ENCODE data around the gene PPP1R13B.
A peak's percentile ranks its signal among the peaks of the same experiment; 100 is the strongest.

PPP1R13B gene

DNA sequence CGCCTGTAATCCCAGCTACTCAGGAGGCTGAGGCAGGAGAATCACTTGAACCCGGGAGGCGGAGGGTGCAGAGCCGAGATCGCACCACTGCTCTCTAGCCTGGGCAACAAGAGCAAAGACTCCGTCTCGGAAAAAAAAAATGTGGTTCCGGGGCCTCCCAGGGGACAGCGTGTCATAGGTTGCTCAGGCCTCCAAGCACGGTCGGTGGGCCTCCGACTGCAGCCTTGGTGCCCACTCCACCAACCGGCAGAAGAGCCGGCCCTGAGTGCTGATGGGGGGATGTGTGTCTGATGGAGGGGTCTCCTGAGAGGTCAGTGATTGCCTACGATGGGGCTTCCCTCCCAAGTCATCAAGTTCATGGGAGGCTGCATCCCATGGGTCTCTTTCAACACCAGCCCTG lies 115.9 kb downstream of the PPP1R13B start:
- no peak for DNase-seq (ENCODE audit: low read depth, low spot score)

DNA sequence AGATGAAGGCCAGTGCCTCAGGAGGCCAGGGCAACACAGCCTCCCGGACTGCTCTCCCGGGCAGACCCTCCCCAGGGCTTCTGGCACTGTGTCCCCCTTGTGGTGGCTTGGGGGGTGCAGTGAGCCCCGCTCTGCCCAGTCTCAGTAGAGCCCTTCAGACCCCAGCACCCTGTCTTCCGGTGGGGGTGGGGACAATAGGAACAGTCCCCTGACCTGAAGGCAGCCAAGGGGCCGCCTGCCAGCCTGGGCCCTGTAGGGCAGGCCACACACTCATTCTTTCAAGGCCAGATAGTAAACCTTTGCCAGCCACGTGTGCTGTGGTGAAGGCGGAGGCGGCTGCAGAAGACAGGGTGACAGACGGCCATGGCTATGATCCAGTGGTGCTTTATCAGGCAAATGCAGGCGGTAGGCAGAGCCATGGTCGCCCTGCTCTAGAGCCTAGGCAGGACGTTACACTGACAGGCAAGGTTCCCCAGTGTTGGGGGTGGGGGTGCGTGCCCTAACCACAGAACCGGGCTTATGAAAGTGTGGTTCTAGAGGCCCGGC lies 116.8 kb downstream of the PPP1R13B start:
- DNase-seq (ENCODE audit: low read depth, low spot score): no peak

DNA sequence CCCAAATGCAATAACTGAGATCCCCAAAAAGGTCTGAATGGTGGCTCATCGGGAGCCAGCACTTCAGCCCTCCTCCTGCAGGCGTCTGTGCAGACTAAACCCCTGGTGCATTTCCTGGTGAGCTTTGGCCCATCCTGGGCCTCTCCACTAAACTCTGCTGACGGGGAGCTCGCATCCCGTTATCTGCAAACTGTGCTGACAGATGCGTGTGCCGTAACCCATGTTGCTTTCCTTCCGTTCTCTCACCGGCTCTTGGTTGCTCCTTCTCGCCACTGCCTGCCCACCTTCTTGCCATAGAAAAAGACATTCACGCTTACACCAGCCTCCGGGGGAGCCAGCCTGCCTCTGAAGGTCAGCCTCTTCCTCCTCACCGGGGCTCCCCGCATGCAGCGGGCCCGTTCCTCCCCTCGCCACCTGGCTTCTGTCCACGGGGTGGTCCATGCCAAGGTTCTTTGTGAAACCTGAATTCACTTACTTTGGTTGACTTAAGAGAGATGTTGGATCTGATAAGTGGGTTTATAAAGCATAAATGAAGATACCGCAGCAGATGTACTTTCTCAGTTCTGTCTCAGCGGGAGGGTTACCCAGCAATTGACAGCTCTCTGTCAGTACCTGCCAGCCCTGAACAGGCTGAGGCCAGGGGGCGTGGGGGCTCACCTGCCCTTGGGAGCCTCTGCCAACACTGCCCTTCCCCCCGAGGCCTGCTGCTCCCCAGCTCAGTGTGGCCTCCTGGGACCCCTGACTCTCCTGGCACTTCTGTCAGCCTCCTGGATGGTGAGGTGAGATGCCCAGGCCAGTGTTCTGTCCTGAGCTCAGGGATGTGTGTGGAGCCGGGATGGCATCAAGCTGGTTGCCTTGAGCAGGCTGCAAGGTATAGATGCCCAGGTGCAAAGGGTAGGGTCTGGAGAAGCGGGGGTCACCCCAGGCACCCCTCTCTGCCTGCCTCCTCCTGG lies 117.6 kb downstream of the PPP1R13B start:
- DNase-seq (ENCODE audit: low read depth, low spot score): no peak

DNA sequence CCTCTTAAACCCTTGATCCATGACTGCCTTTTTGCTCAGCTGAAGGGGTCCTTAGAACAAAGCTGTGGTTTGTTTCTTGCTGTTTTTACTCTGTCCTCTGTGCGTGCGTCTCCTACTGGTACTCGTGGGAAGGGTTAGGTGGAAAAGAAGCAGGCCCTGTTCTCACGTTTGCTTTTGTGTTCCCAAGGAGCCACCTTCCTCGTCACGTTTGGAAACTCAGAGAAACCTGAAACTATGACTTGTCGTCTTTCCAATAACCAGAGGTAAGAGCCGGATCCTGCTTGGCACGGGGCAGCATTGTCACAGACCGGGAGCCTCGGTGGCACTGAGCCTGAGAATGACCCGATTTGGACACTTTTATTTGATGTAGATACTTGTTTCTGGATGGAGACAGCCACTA lies 118.7 kb downstream of the PPP1R13B start:
- DNase-seq (ENCODE audit: low read depth, low spot score): no peak

DNA sequence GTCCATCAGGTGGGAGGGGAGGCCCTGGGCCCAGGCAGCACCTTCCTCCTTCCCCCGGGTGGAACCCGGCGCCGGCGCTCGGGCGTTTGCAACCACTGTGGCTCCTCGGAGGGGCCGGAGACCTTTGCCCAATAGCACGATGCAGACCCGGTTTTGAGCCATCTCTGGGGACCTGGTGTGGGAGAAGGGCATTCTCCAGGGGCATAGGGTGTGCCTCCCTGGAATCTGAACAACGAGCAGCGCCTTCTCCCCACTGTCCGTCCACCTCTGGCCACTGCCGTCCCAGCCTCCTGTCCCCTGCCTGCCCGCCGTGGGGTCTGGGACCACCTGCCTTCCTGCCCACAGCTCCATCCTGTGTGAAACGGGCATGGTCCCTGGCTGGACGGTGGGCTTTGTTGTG lies 119.2 kb downstream of the PPP1R13B start:
- no peak for DNase-seq (ENCODE audit: low read depth, low spot score)

DNA sequence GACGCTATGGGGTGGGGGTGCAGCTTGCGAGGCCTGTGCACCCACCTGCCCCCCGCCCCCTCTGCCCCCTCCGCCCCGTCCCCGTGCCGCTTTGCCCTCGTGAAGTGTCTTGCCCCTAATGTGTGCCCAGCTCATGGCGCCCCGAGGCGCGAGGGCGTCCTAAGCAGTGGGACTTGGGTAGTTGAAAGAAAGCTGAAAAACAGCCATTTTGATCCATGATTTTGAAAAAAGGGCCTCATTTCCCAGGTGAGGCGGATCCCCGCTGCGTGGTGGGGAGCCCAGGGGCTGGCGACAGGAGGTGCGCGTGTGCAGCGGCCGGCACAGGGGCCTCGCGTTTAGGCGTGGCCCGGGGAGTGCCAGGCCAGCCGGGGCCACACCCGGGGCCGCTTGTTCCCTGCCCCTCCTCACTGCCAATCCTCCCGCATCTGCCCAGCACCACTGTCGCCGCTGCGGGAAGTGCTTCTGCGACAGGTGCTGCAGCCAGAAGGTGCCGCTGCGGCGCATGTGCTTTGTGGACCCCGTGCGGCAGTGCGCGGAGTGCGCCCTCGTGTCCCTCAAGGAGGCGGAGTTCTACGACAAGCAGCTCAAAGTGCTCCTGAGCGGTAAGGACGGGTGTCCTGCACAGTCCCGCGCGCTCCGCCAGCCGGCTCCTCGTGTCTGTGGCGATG lies 119.9 kb downstream of the PPP1R13B start:
- DNase-seq (ENCODE audit: low read depth, low spot score): no peak

- no peak for DNase-seq (ENCODE audit: low read depth, low spot score)
These were observed 120.9 kb downstream of the PPP1R13B start for GRCh38 chr14:103726474-103726873.

GRCh38 chr14:103725739-103726395 lies 121.5 kb downstream of the PPP1R13B start:
- DNase-seq (ENCODE audit: low read depth, low spot score): no peak

DNA sequence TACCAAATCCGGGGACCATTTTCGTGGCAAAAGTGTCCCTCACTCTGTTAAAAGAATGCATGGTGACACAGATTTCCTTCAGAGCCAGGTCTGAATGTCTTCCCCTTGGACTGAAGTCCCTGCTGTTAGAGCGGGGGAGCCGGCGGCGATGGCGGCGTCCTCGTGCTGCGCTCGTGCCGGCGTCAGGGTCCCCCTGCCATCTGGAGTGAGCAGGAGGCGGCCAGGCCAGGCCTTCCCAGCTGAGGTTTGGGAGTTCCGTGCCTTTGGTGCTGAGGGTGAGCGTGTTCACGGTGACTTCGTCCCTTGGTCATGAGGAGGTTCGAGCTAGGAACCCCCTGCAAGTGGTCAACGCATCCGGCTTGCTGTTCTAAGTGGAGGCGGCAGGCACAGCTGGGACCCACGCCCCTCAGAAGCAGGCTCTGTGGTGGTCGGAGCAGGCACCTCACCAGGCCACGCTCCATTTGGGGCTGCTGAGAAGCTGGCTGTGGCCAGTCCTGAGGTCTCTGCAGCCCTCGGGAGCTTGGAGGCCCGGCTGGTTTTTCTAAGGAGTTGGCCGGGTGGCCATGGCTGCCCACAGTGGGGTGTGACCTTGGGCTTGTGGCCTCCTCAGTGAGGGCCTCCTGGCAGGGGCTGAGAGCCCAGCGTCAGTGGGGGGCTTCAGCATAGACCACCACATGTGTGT lies 122.2 kb downstream of the PPP1R13B start:
- DNase-seq (ENCODE audit: low read depth, low spot score): no peak

DNA sequence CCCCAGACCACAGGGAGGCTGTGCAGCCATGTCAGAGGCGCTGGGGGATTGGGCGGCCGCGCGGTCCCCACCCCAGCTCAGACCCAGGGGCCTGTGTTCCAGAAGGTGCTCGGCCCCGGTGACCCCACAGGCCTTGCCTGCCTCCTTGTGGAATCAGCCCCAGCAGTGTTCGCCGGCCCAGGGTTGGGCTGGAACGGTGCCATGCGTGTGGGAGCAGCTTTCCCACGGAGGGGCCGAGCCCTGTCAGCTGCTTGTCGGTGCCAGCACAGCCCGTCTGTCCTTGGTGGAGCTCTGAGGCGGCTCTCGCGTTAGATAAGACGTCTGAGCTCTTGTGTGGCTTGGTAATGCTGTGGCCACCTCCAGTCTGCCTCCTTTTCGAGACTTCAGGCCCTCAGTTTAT lies 123.3 kb downstream of the PPP1R13B start:
- no peak for DNase-seq (ENCODE audit: low read depth, low spot score)

- DNase-seq (ENCODE audit: low read depth, low spot score): no peak
These were observed 123.7 kb downstream of the PPP1R13B start for GRCh38 chr14:103723748-103724081.

GRCh38 chr14:103721334-103722120 lies 125.8 kb downstream of the PPP1R13B start:
- no peak for DNase-seq (ENCODE audit: low read depth, low spot score)

DNA sequence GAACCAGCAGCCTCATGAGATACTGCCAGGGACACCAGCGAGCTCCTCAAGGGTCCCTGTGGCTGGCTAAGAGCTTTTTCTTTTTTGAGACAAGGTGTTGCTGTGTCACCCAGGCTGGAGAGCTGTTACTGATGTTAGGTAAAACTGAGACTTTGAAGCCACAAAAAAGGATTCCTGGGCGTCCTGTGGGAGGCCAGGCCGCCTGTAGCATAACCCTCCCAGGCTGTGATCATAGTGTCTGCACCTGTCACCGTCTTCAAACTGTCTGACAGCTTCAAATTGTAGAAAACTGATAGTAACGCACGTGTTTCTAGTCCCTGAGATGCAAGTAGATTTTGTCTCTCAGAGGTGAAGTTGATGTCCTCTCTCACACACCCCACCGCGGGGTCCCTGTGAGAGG lies 127.6 kb downstream of the PPP1R13B start:
- DNase-seq (ENCODE audit: low read depth, low spot score): no peak

- no peak for DNase-seq (ENCODE audit: low read depth, low spot score)
These were observed 128.8 kb downstream of the PPP1R13B start for GRCh38 chr14:103718572-103718971.

- DNase-seq (ENCODE audit: low read depth, low spot score): no peak
These were observed 130.4 kb downstream of the PPP1R13B start for GRCh38 chr14:103716899-103717411.

- no peak for DNase-seq (ENCODE audit: low read depth, low spot score)
These were observed 131.1 kb downstream of the PPP1R13B start for GRCh38 chr14:103716091-103716801.

GRCh38 chr14:103715052-103716000 lies 132.0 kb downstream of the PPP1R13B start, which contains the start of the genes XRCC3 and ZFYVE21:
TSS of gene XRCC3 (minus strand) at chr14:103715451. CDS start at chr14:103711087, 4,364 bp downstream.
TSS of gene ZFYVE21 (plus strand) at chr14:103715810. CDS start at chr14:103715842, 32 bp downstream.
- DNase-seq (ENCODE audit: low read depth, low spot score): peak; percentile 99

DNA sequence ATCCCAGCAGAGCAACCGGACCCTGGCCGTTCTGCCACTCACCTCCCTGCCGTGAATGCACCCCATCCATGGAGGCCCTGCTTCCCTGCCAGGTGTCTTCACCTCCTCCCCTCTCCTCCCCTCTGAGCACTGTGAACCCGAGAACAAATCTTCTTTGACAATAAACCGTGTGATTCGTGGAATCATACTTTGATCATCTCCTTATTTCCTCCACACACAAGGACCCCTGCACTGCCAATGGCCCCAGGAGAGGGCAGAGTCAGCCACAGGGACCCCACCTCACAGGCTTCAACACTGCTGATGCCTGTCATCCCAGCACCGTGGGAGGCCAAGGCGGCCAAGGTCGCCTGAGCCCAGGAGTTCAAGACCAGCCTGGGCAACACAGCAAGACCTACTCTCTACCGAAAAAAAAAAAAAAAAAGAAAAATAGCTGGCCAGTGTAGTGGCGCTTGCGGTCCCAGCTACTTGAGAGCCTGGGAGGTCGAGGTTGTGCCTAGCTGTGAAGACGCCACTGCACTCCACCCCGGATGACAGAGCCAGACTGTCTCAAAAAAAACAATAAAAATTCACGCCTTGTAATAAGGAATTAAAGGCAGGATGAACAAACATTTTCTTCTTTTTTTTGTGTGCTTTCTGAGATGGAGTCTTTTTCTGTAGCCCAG lies 133.2 kb downstream of the PPP1R13B start:
- DNase-seq (ENCODE audit: low read depth, low spot score): no peak

All from activated naive CD8-positive, alpha-beta T cell treated with anti-CD3 and anti-CD28 coated beads, Interleukin-2, amount 50 U/mL, for 16 hours (primary cell).